K562 (cell line): ENCODE data around the gene PLEKHA6. TPM values are rescaled to one million over a fixed set of nuclear protein-coding genes. Genes with fewer than 3 reads are reported as not detected.

Experiments used
- ADNP ChIP-seq: fragments of 200-800 bp; sonication (Bioruptor generic); IDR thresholded peaks from 2 replicates; pipeline ENCODE4 v1.6.1; 2016; ENCODE audit warnings: missing genetic modification characterization, missing compliant biosample characterization
- ARID4B ChIP-seq: sonication (generic); formaldehyde crosslinking; IDR thresholded peaks from 2 replicates; pipeline ENCODE4 v1.8.0; 2022; ENCODE audit warnings: mild to moderate bottlenecking, missing genetic modification reagents
- ELK3 ChIP-seq: fragments of 450-650 bp; formaldehyde crosslinking; IDR thresholded peaks from 2 replicates; pipeline ENCODE4 v1.4.0; 2020; ENCODE audit warnings: mild to moderate bottlenecking
- FOSL1 ChIP-seq: fragments of 200-800 bp; sonication (Bioruptor generic); conservative IDR thresholded peaks from 2 replicates; pipeline ENCODE4 v1.6.1; 2016; ENCODE audit warnings: missing genetic modification characterization, missing compliant biosample characterization
- HNRNPK ChIP-seq: fragments of 200-400 bp; formaldehyde crosslinking; IDR thresholded peaks from one replicate; pipeline ENCODE4 v1.6.1; 2018; ENCODE audit warnings: mild to moderate bottlenecking, low read depth, low read length; ENCODE audit not compliant: poor library complexity, severe bottlenecking
- HNRNPL ChIP-seq: fragments of 200-400 bp; formaldehyde crosslinking; IDR thresholded peaks from 2 replicates; pipeline ENCODE4 v1.6.1; 2017; ENCODE audit warnings: low read depth, mild to moderate bottlenecking, low read length
- ID3 ChIP-seq, 2 experiments: fragments of 250-450 bp in 1 of 2; fragments of 450-650 bp in 1 of 2; sonication (Bioruptor Pico) in 1 of 2; IDR thresholded peaks; 2 replicates each; pipeline versions ENCODE4 v1.6.1 to v1.8.0; 2016 to 2021; ENCODE audit warnings: mild to moderate bottlenecking in 2 of 2, moderate library complexity in 2 of 2, missing compliant biosample characterization in 1 of 2, missing genetic modification characterization in 1 of 2
- KAT8 ChIP-seq: fragments of 450-650 bp; IDR thresholded peaks from 2 replicates; pipeline ENCODE4 v1.6.1; 2016; ENCODE audit warnings: low read depth, mild to moderate bottlenecking
- LCOR ChIP-seq: sonication (generic); formaldehyde crosslinking; IDR thresholded peaks from 2 replicates; pipeline ENCODE4 v1.8.0; 2022; ENCODE audit warnings: mild to moderate bottlenecking, missing genetic modification reagents
- NFXL1 ChIP-seq: fragments of 450-650 bp; formaldehyde crosslinking; IDR thresholded peaks from 2 replicates; pipeline ENCODE4 v1.4.0; 2021; ENCODE audit warnings: mild to moderate bottlenecking
- PHB2 ChIP-seq: fragments of 450-650 bp; IDR thresholded peaks from 2 replicates; pipeline ENCODE4 v1.6.1; 2017; ENCODE audit warnings: low read depth
- RBM17 ChIP-seq: fragments of 200-400 bp; formaldehyde crosslinking; IDR thresholded peaks from 2 replicates; pipeline ENCODE4 v1.6.1; 2017; ENCODE audit warnings: low read depth, mild to moderate bottlenecking, low read length, borderline replicate concordance
- SNRNP70 ChIP-seq: fragments of 200-400 bp; formaldehyde crosslinking; optimal IDR thresholded peaks from 2 replicates; pipeline ENCODE3; 2017; ENCODE audit warnings: low read depth, low read length
- TFAM ChIP-seq: fragments of 250-450 bp; sonication (Bioruptor Pico); conservative IDR thresholded peaks from 2 replicates; pipeline ENCODE4 v1.5.0; 2021; ENCODE audit warnings: mild to moderate bottlenecking, moderate library complexity
- TFE3 ChIP-seq: fragments of 450-650 bp; formaldehyde crosslinking; IDR thresholded peaks from 2 replicates; pipeline ENCODE4 v1.4.0; 2020; ENCODE audit warnings: mild to moderate bottlenecking, mixed read lengths
- XRCC3 ChIP-seq: fragments of 450-650 bp; IDR thresholded peaks from 2 replicates; pipeline ENCODE4 v1.6.1; 2017; ENCODE audit warnings: mild to moderate bottlenecking, moderate library complexity
- ZNF253 ChIP-seq: fragments of 250-450 bp; sonication (Bioruptor Pico); conservative IDR thresholded peaks from 2 replicates; pipeline ENCODE4 v1.6.1; 2021; ENCODE audit warnings: mild to moderate bottlenecking
- ZNF740 ChIP-seq, 3 experiments: fragments of 200-800 bp in 1 of 3; sonication (Bioruptor generic) in 1 of 3; sonication (generic) in 1 of 3; formaldehyde crosslinking in 1 of 3; IDR thresholded peaks; 2 replicates each; pipeline versions ENCODE4 v1.6.1 to v1.8.0; 2016 to 2022; ENCODE audit warnings: mild to moderate bottlenecking in 2 of 3, missing compliant biosample characterization in 2 of 3, missing genetic modification characterization in 2 of 3, missing genetic modification reagents in 1 of 3
- ZNF75A ChIP-seq: fragments of 450-650 bp; formaldehyde crosslinking; IDR thresholded peaks from 2 replicates; pipeline ENCODE4 v1.4.0; 2020; ENCODE audit warnings: mild to moderate bottlenecking
- ZNF780A ChIP-seq: fragments of 250-450 bp; sonication (Bioruptor Pico); IDR thresholded peaks from 2 replicates; pipeline ENCODE4 v1.5.0; 2021; ENCODE audit warnings: mild to moderate bottlenecking
- polyA plus RNA-seq, 8 experiments: library from polyadenylated mRNA; depleted of rRNA in 4 of 8; stranded (reverse) in 5 of 8; unstranded in 3 of 8; fragments of >200 nt; fragmentation: Nextera tagmentation in 2 of 8; fragmentation: Illumina TruSeq in 1 of 8; extraction: Ambion mirVana in 2 of 8; extraction: Trizol in 1 of 8; gene quantifications; 2 replicates each; pipeline versions ENCODE4 v1.2.1 to v1.2.3, GENCODE V29; 2011 to 2014; ENCODE audit warnings: inconsistent platforms in 1 of 8, missing spikeins in 1 of 8
- total RNA-seq, 7 experiments: library from RNA; depleted of rRNA in 6 of 7; stranded (reverse); fragments of >200 nt in 6 of 7; fragmentation: Illumina TruSeq in 2 of 7; extraction: Trizol in 2 of 7; gene quantifications; 2 replicates each; pipeline versions ENCODE4 v1.2.1 to v1.2.3, GENCODE V29; 2011 to 2021; ENCODE audit warnings: low replicate concordance in 1 of 7

The PLEKHA6 gene
- total and polyA plus RNA-seq, 9 of the 15 experiments (the other 6 are each of a cell fraction or from before 2014, with no cell fraction given): under 0.01 to 0.33 (median 0.01) TPM; not detected in 4

- TF ChIP-seq HNRNPL: no peak
- no peak for TF ChIP-seq TFAM
- no peak for TF ChIP-seq ID3 (CRISPR knock-in tag; IDR thresholded peaks at IDR 0.05)
- 0 out of 2 replicates have a peak, but pooled peaks have one; percentile 41 for TF ChIP-seq ID3 (tag; IDR thresholded peaks at IDR 0.05)
- no peak for TF ChIP-seq HNRNPK
- peak; percentile 91 for TF ChIP-seq ELK3 (CRISPR knock-in tag)
- TF ChIP-seq NFXL1 (CRISPR knock-in tag): peak; percentile 70; the same call in 1 of the 2 replicates
- no peak for TF ChIP-seq SNRNP70
- no peak for TF ChIP-seq XRCC3
- TF ChIP-seq TFE3: peak; percentile 56
- TF ChIP-seq ZNF740 (CRISPR knock-in tag; IDR thresholded peaks at IDR 0.05): no peak
- peak in 1 of 2 experiments; percentile 62; a peak in 1 of 4 replicates for TF ChIP-seq ZNF740 (tag; IDR thresholded peaks at IDR 0.05)
- TF ChIP-seq LCOR (CRISPR knock-in tag): no peak
- no peak for TF ChIP-seq RBM17
- TF ChIP-seq KAT8: no peak
- no peak for TF ChIP-seq ADNP (tag)
- no peak for TF ChIP-seq PHB2
- TF ChIP-seq ZNF780A: no peak
- TF ChIP-seq ZNF75A (CRISPR knock-in tag): peak; percentile 67; the same call in 1 of the 2 replicates
- no peak for TF ChIP-seq ZNF253 (CRISPR knock-in tag)
- TF ChIP-seq ARID4B (CRISPR knock-in tag): no peak
- no peak for TF ChIP-seq FOSL1 (tag)
Measured at GRCh38 chr1:204171751-204172178, 188.0 kb downstream of the PLEKHA6 start (continued).
